Panc1 (cell line): Measurements from ENCODE around the gene SMIM35. TPM values are rescaled to one million over a fixed set of nuclear protein-coding genes. Genes with fewer than 3 reads are reported as not detected.

Experiments
- ATAC-seq: fragments of 200-7000 bp; cut with Tn5 transposase; 2 replicates; pipeline ENCODE4 v1.9.1; 2020; ENCODE audit warnings: mild to moderate bottlenecking, moderate library complexity
- BruUV-seq: library from RNA; stranded (reverse); fragments of 400-500 nt; replicated peaks from 2 replicates; lab custom pipeline; 2021; lab: Mats Ljungman, UMichigan
- CTCF ChIA-PET: fragments of 300-600 bp; sonication (Branson Sonifier 250); formaldehyde crosslinking; loops from one replicate; lab custom pipeline; 2022; ENCODE audit warnings: antibody characterized with exemption; lab: Charles Lee
- POLR2A ChIA-PET: fragments of 300-600 bp; sonication (Branson Sonifier 250); formaldehyde crosslinking; loops from one replicate; lab custom pipeline; 2022; ENCODE audit warnings: antibody characterized with exemption; lab: Charles Lee
- DNase-seq: peaks from one replicate; pipeline ENCODE4 v3.0.0-alpha.2; 2010; ENCODE audit warnings: low read depth, low spot score
- H3K27ac ChIP-seq: 2 replicates; pipeline ENCODE4 v1.5.1; 2011; ENCODE audit warnings: mild to moderate bottlenecking, low read length, inconsistent platforms
- H3K27me3 ChIP-seq: fragments of 200-500 bp; sonication (Bioruptor generic); 2 replicates; pipeline ENCODE4 v1.6.0; 2014; ENCODE audit warnings: low read length, inconsistent platforms; ENCODE audit not compliant: control insufficient read depth, insufficient read depth
- H3K36me3 ChIP-seq: fragments of 200-500 bp; sonication (Bioruptor generic); 2 replicates; pipeline ENCODE4 v1.5.1; 2014; ENCODE audit warnings: inconsistent platforms, mild to moderate bottlenecking, low read length, moderate library complexity; ENCODE audit not compliant: control insufficient read depth, insufficient read depth
- H3K4me1 ChIP-seq: 2 replicates; pipeline ENCODE4 v1.5.1; 2011; ENCODE audit warnings: inconsistent platforms, mild to moderate bottlenecking, low read length, moderate library complexity; ENCODE audit not compliant: control insufficient read depth, insufficient read depth
- H3K4me3 ChIP-seq, 2 experiments: 2 replicates each; pipeline ENCODE4 v1.5.1; 2011 to 2012; ENCODE audit warnings: low read depth in 2 of 2, low read length in 2 of 2, mild to moderate bottlenecking in 2 of 2, inconsistent platforms in 1 of 2, moderate library complexity in 1 of 2
- H3K9me3 ChIP-seq: fragments of 200-500 bp; sonication (Bioruptor generic); 2 replicates; pipeline ENCODE4 v1.5.1; 2014; ENCODE audit warnings: low read depth, mild to moderate bottlenecking, inconsistent platforms, low read length, moderate library complexity; ENCODE audit not compliant: control insufficient read depth, insufficient read depth
- CTCF ChIP-seq: fragments of 450-650 bp; IDR thresholded peaks from 2 replicates; pipeline ENCODE4 v1.5.1; 2017; ENCODE audit warnings: mild to moderate bottlenecking
- POLR2AphosphoS5 ChIP-seq: IDR thresholded peaks from 2 replicates; pipeline ENCODE4 v1.6.1; 2012; ENCODE audit warnings: mild to moderate bottlenecking, low read depth, low read length, moderate library complexity
- SIN3A ChIP-seq: IDR thresholded peaks from 2 replicates; pipeline ENCODE4 v1.6.1; 2012; ENCODE audit warnings: low read depth, mild to moderate bottlenecking, low read length, moderate library complexity, borderline replicate concordance; ENCODE audit not compliant: insufficient read depth
- TCF7L2 ChIP-seq: IDR thresholded peaks from 2 replicates; pipeline ENCODE4 v1.6.1; 2011; ENCODE audit warnings: mild to moderate bottlenecking, low read depth, low read length, inconsistent platforms
- in situ Hi-C: cut with HindIII; loops from 2 replicates; pipeline ENCODE4 v1.10.0; 2016; ENCODE audit warnings: low sequenced_read_pairs, low pct_unique_long_range_greater_than_20kb
- intact Hi-C: fragments of 100-400 bp; cut with micrococcal nuclease; formaldehyde crosslinking; loops from one replicate; pipeline ENCODE4 v1.10.0; 2022; ENCODE audit not compliant: unreplicated experiment
- total RNA-seq: library from RNA; stranded (reverse); gene quantifications from one replicate; pipeline ENCODE4 v1.2.1, GENCODE V29; 2021; ENCODE audit not compliant: unreplicated experiment
- TF ChIP-seq, protein P1 (sequence below), 2 experiments: IDR thresholded peaks; 2 replicates each; pipeline ENCODE4 v1.6.1; 2011 to 2012; ENCODE audit warnings: low read depth in 2 of 2, control low read depth in 1 of 2, low read length in 1 of 2, mild to moderate bottlenecking in 1 of 2, moderate library complexity in 1 of 2; ENCODE audit not compliant: insufficient read depth in 1 of 2

The SMIM35 gene
- total RNA-seq, 1 experiment from 2014 or later: not detected

DNA sequence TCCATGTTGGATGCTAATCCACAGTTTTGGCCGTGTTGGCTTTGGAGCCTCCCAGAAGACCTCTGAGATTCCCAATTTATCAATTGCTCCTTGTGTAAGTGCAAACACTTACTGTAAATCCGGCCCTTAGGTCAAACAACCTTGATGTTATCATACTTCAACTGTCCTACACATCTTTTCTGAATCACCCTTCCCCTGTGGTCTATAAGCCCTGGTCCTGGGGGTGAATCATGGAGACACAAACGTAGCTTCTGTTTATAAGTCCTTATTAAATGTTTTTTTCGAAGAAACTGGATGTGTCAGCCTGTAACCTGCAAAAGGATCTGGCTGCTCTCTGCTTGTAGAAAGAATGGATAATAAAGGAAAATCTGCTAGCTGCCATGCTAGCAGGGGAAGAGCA is 102.3 kb downstream of the SMIM35 start:
- Histone ChIP-seq H3K9me3 (no peaks in the 10 kb centered on the region), H3K27ac (no peak overlapping the region), H3K4me3 (no peak overlapping the region), H3K27me3 (peaks cover 38% of the 10 kb centered on the region), H3K36me3 (no peaks in the 10 kb centered on the region), H3K4me1 (no peaks in the 10 kb centered on the region)
- BruUV-seq: no TSS peak
- DNase-seq (no peak), ATAC-seq (no peak)
- intact Hi-C loops: no loop called here
- POLR2A ChIA-PET: no interaction called here
- in situ Hi-C loops: no loop called here
- CTCF ChIA-PET: no interaction called here
- no peak for TF ChIP-seq TCF7L2

DNA sequence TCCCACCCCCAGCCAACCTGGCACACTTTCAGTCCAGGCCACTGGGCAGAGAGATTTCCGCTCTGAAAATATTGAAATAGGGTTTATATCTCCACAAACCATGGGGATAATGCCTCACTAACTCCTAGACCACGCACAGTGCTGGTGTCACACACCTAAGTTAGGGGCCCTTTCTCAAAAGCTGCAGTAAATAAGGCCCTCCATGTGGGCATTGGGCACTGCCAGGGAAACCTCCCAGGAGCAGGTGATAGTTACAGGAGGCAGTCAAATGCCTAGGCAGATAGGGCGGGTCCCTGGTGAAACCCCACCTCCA is 103.6 kb downstream of the SMIM35 start:
- Histone ChIP-seq H3K36me3 (no peaks in the 10 kb centered on the region), H3K9me3 (no peaks in the 10 kb centered on the region), H3K27ac (no peak overlapping the region), H3K4me3 (no peak overlapping the region), H3K27me3 (peaks cover 41% of the 10 kb centered on the region), H3K4me1 (no peaks in the 10 kb centered on the region)
- POLR2A ChIA-PET: no interaction called here
- no peak for ATAC-seq
- BruUV-seq: no TSS peak
- in situ Hi-C loops: no loop called here
- TF ChIP-seq TCF7L2: no peak
- TF ChIP-seq SIN3A: no peak
- TF ChIP-seq, protein P1, sequence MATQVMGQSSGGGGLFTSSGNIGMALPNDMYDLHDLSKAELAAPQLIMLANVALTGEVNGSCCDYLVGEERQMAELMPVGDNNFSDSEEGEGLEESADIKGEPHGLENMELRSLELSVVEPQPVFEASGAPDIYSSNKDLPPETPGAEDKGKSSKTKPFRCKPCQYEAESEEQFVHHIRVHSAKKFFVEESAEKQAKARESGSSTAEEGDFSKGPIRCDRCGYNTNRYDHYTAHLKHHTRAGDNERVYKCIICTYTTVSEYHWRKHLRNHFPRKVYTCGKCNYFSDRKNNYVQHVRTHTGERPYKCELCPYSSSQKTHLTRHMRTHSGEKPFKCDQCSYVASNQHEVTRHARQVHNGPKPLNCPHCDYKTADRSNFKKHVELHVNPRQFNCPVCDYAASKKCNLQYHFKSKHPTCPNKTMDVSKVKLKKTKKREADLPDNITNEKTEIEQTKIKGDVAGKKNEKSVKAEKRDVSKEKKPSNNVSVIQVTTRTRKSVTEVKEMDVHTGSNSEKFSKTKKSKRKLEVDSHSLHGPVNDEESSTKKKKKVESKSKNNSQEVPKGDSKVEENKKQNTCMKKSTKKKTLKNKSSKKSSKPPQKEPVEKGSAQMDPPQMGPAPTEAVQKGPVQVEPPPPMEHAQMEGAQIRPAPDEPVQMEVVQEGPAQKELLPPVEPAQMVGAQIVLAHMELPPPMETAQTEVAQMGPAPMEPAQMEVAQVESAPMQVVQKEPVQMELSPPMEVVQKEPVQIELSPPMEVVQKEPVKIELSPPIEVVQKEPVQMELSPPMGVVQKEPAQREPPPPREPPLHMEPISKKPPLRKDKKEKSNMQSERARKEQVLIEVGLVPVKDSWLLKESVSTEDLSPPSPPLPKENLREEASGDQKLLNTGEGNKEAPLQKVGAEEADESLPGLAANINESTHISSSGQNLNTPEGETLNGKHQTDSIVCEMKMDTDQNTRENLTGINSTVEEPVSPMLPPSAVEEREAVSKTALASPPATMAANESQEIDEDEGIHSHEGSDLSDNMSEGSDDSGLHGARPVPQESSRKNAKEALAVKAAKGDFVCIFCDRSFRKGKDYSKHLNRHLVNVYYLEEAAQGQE (IDR thresholded peaks at IDR 0.05; ENCODE audit: insufficient read depth in 1 of 2, low read depth in 2 of 2, low read length in 1 of 2): no peak
- TF ChIP-seq POLR2AphosphoS5: no peak
- CTCF ChIA-PET: interaction anchor here (0.6 kb wide), 1 partner anchor 30 kb away, joined by 3 read pairs; no protein-coding TSS in a partner anchor
- intact Hi-C loops: no loop called here
- no peak for DNase-seq

GRCh38 chr11:117980720-117981119 is 106.0 kb downstream of the SMIM35 start:
- CTCF ChIA-PET: no interaction called here
- in situ Hi-C loops: no loop called here
- no peak for DNase-seq

More at GRCh38 chr11:117980720-117981119, 106.0 kb downstream of the SMIM35 start:
- no peak overlapping the region for H3K27ac ChIP-seq
- BruUV-seq: no TSS peak
- no peaks in the 10 kb centered on the region for H3K36me3 ChIP-seq
- intact Hi-C loops: no loop called here
- no peaks in the 10 kb centered on the region for H3K4me1 ChIP-seq
- TF ChIP-seq, protein P1 (IDR thresholded peaks at IDR 0.05; ENCODE audit: insufficient read depth in 1 of 2, low read depth in 2 of 2, low read length in 1 of 2): no peak
- TF ChIP-seq SIN3A: no peak
- no peak for TF ChIP-seq CTCF
- TF ChIP-seq POLR2AphosphoS5: no peak
- TF ChIP-seq TCF7L2: no peak
- H3K4me3 ChIP-seq: no peak overlapping the region
- no peak for ATAC-seq
- no peaks in the 10 kb centered on the region for H3K9me3 ChIP-seq
- H3K27me3 ChIP-seq: peaks cover 30% of the 10 kb centered on the region
- POLR2A ChIA-PET: no interaction called here
